H1 (cell line): ENCODE measurements around the gene PITPNB.

Experiments used
- BRCA1 ChIP-seq: IDR thresholded peaks from 2 replicates; pipeline ENCODE4 v1.6.1; 2012; ENCODE audit warnings: low read depth, low read length, improper control_type of control experiment
- CEBPB ChIP-seq: IDR thresholded peaks from 2 replicates; pipeline ENCODE4 v1.6.1; 2012; ENCODE audit warnings: low read depth, low read length
- HDAC2 ChIP-seq, 2 experiments: fragments of 300-600 bp in 1 of 2; sonication (generic) in 1 of 2; IDR thresholded peaks; 2 replicates each; pipeline ENCODE4 v1.6.1; 2011 to 2012; ENCODE audit warnings: low read depth in 2 of 2, low read length in 2 of 2, mild to moderate bottlenecking in 2 of 2, moderate library complexity in 2 of 2, borderline replicate concordance in 1 of 2, inconsistent platforms in 1 of 2
- POLR2A ChIP-seq, 2 experiments: IDR thresholded peaks; 1 replicate in 1 of 2; 2 replicates in 1 of 2; pipeline ENCODE4 v1.6.1; 2011; ENCODE audit warnings: low read depth in 2 of 2, low read length in 2 of 2, mild to moderate bottlenecking in 2 of 2; ENCODE audit errors: control extremely low read depth in 1 of 2
- SIN3A ChIP-seq, 2 experiments: IDR thresholded peaks in 1 of 2; conservative IDR thresholded peaks in 1 of 2; 2 replicates each; pipeline ENCODE4 v1.6.1; 2011 to 2012; ENCODE audit warnings: low read length in 2 of 2, improper control_type of control experiment in 1 of 2, low read depth in 1 of 2, mild to moderate bottlenecking in 1 of 2
- SIX5 ChIP-seq: IDR thresholded peaks from 2 replicates; pipeline ENCODE4 v1.6.1; 2011; ENCODE audit warnings: mild to moderate bottlenecking, low read depth, low read length
- SP4 ChIP-seq: IDR thresholded peaks from 2 replicates; pipeline ENCODE4 v1.6.1; 2012; ENCODE audit warnings: low read length, inconsistent platforms
- TF ChIP-seq, protein P1 (sequence below), 3 experiments: IDR thresholded peaks; 1 replicate in 2 of 3; 2 replicates in 1 of 3; pipeline versions ENCODE4 v1.5.1 to v1.6.1; 2011; ENCODE audit warnings: low read length in 3 of 3, mild to moderate bottlenecking in 3 of 3, inconsistent platforms in 2 of 3, low read depth in 1 of 3, moderate library complexity in 1 of 3; ENCODE audit not compliant: insufficient read depth in 1 of 3; ENCODE audit errors: control extremely low read depth in 1 of 3
- TF ChIP-seq, protein P2 (sequence below): IDR thresholded peaks from 2 replicates; pipeline ENCODE4 v1.6.1; 2011; ENCODE audit warnings: low read depth, mild to moderate bottlenecking, low read length; ENCODE audit not compliant: insufficient read depth

DNA sequence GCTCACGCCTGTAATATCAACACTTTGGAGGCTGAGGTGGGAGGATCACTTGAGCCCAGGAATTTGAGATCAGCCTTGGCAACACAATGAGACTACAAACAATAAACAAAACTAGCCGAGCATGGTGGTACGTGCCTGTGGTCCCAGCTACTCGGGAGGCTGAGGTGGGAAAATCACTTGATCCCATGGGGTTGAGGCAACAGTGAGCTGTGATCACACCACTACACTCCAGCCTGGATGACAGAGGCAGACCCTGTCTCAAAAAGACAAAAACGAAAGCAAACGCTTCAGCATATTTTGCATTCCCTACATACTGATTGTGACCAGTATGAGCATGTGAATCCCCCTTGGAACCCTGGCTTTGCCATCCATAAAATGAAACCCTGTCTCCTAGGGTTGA, 83.6 kb downstream of the PITPNB start:
- TF ChIP-seq BRCA1, result no peak
- TF ChIP-seq SIN3A (conservative IDR thresholded peaks at IDR 0.05 in 1 of 2, IDR thresholded peaks at IDR 0.05 in 1 of 2; ENCODE audit: low read depth in 1 of 2, low read length in 2 of 2), result no peak
- no peak for TF ChIP-seq POLR2A (IDR thresholded peaks at IDR 0.05; ENCODE audit: control extremely low read depth in 1 of 2, low read depth in 2 of 2, low read length in 2 of 2)
- TF ChIP-seq, protein P1, sequence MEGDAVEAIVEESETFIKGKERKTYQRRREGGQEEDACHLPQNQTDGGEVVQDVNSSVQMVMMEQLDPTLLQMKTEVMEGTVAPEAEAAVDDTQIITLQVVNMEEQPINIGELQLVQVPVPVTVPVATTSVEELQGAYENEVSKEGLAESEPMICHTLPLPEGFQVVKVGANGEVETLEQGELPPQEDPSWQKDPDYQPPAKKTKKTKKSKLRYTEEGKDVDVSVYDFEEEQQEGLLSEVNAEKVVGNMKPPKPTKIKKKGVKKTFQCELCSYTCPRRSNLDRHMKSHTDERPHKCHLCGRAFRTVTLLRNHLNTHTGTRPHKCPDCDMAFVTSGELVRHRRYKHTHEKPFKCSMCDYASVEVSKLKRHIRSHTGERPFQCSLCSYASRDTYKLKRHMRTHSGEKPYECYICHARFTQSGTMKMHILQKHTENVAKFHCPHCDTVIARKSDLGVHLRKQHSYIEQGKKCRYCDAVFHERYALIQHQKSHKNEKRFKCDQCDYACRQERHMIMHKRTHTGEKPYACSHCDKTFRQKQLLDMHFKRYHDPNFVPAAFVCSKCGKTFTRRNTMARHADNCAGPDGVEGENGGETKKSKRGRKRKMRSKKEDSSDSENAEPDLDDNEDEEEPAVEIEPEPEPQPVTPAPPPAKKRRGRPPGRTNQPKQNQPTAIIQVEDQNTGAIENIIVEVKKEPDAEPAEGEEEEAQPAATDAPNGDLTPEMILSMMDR (IDR thresholded peaks at IDR 0.05; ENCODE audit: control extremely low read depth in 1 of 3, insufficient read depth in 1 of 3, low read depth in 1 of 3, low read length in 3 of 3), result no peak
- TF ChIP-seq, protein P2, sequence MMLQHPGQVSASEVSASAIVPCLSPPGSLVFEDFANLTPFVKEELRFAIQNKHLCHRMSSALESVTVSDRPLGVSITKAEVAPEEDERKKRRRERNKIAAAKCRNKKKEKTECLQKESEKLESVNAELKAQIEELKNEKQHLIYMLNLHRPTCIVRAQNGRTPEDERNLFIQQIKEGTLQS, result no peak
- TF ChIP-seq HDAC2 (IDR thresholded peaks at IDR 0.05; ENCODE audit: borderline replicate concordance in 1 of 2, low read depth in 2 of 2, low read length in 2 of 2), result no peak
- TF ChIP-seq SIX5, result no peak
- no peak for TF ChIP-seq SP4
- no peak for TF ChIP-seq CEBPB
